Measurements from ENCODE around the gene SH3GL2.

Gene SH3GL2

DNA sequence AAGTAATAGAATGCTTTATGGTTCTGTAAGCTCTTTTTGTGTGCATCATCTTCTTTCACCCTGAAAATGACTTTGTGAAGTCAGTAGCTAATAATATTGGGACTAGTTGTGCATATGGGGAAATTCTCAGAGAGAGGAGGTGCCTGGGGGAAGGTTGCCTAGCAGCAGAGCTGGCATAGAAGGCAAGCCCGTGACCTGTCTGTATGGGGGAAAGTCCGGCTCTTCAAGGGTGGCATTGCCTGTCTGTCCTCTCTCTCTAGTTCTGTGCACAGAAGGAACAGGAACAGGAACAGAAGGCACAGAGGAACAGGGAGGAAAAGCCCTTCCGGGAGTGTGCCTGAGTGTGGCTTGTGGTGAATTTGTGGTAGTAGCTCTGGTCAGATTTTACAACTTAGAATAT is 33.1 kb downstream of the SH3GL2 start:
- DNase-seq, result no peak

DNA sequence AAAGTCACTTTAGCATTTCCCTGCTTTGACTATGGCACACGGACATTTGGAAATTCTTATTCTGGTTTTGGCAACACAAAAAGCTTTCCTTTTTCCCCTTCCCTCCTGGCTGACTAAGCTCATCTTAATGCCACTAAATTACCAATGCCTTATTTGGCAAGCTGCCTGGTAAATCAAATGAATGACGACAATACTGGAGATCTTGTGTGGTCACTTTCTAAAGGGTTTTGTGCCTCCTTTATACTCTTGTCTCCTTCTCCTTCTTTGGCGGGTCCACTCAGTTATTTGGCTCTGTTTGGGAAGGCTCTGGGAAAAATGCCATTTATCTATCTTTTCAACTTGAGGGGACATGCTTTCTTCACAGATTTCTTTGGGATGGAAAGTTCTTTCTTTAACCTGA is 34.9 kb downstream of the SH3GL2 start:
- no peak for DNase-seq

DNA sequence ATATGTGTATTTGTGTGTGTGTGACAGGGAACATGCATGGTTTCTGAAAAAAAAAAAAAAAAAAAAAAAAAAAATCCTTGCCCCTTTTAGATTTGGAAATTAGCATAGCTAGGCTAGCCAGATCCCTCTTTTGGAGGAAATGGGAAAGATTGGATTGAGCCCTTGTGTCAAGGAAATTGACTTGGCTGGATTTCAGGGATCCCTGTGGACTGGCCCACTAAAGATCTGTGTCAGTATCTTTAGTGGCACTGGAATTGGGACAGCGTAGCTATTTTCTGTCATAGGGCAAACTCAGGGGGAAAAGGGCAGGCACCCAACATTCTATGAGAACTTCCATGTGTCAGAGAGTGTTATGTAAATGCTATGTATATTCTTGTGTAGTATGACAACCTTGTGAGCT is 35.4 kb downstream of the SH3GL2 start:
- DNase-seq, result no peak

DNA sequence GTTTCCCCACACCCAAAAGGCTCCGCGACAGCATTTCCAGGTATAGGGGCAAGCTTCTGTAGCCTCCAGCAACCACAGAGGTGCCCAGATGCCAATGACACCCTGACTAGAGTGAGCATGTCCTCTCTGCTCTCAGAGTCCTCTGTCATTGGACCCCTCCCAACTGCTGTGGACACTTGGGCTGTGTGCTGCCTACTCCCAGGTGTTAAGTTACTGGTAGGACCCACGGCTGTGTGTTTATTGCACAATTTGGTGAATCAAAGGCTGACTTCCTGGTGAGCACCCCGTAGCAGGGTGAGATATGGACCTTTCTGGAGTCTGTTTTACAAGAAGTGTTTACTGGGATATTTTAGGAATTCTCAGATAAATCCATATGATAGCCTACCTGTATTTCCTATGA is 36.0 kb downstream of the SH3GL2 start:
- no peak for DNase-seq

GRCh38 chr9:17622141-17622540 is 43.3 kb downstream of the SH3GL2 start:
- DNase-seq, result no peak

- no peak for DNase-seq
Observed at GRCh38 chr9:17622749-17623148, 43.9 kb downstream of the SH3GL2 start.

- DNase-seq, result no peak
Observed at GRCh38 chr9:17623965-17624364, 45.1 kb downstream of the SH3GL2 start.

- DNase-seq, result no peak
Observed at GRCh38 chr9:17624571-17624970, 45.7 kb downstream of the SH3GL2 start.

- DNase-seq, result no peak
Observed at GRCh38 chr9:17625644-17626388, 47.0 kb downstream of the SH3GL2 start.

DNA sequence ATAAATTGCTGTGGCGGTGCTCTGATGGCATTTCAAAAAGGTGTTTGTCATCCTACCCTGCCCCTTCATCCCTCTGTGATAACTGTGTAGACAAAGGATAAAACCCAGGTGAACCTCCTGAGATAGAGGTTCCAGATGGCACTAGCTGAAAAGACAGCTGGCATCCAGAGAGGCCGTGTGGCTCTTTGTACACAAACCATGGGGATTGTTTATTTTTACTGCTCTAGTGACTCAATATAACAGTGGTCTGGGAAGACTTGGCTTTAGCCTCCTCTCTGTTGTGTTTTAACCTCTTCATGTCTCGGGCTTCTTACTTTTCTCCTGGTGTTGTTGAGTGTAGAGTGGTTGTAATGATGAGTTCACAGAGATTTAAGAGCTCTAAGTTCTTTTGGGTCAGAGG is 48.8 kb downstream of the SH3GL2 start:
- DNase-seq, result no peak

- no peak for DNase-seq
Observed at GRCh38 chr9:17628624-17629023, 49.8 kb downstream of the SH3GL2 start.

DNA sequence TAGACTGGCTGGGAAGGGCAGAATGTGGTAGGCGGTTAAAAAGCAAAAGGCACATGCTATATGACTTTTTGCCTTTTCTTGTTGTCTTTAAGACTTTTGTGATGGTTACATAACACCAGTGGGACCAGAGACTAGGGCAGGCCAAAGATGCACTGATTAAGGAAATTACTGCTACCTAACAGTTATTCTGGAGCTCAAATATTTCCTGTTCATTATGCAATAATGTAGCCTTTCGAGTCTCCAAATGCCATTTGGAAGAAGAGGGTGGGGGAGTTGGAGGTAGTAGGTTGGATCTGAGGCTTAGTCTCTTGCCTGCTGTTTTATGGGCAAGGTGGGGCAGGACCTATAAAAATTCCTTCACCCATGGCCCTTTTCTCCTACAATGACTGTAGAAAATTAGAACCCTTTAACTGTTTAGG is 51.7 kb downstream of the SH3GL2 start:
- no peak for DNase-seq

- DNase-seq, result no peak
Observed at GRCh38 chr9:17631396-17631795, 52.5 kb downstream of the SH3GL2 start.

- DNase-seq, result no peak
Observed at GRCh38 chr9:17632994-17633393, 54.1 kb downstream of the SH3GL2 start.

GRCh38 chr9:17635115-17635890 is 56.4 kb downstream of the SH3GL2 start:
- DNase-seq, result no peak

- no peak for DNase-seq
Observed at GRCh38 chr9:17636349-17636748, 57.5 kb downstream of the SH3GL2 start.

GRCh38 chr9:17636821-17637220 is 58.0 kb downstream of the SH3GL2 start:
- DNase-seq, result no peak

DNA sequence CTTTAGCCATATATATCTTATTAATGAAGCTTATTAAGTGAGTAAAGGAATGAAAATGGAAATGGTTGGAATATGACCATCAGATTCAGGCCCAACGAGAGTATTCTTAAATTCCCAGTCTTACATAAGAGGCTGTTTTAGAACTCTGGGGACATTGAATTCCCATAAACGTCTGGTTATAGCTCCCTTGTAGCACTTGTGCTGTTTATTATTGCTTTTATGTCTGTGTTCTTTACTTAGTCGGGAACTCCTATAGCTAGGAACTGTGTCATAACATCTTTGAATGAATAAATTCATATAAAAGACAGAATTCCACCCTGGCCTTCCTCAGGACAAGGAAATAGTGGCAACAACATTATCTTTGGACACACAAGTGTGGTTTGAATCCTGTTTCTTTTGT is 58.4 kb downstream of the SH3GL2 start:
- DNase-seq, result no peak

DNA sequence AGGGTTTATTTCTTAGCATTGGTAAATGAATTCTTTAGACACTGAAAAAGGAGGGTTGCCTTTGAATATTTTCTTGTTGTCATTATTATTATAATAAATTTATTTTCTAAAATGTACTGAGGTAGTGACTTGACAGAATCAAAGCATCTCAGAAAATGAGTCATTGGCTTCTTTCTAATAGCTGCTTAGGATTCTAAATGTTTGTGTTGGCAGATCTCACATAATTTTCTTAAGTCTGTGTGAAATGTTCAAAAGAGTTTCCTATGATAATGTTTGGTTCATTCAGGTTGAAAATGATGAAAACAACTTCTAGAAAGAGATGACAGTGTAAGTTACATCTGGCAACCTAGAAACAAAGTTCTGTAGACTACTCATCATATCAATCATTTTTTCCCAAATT is 69.7 kb downstream of the SH3GL2 start:
- no peak for DNase-seq

- DNase-seq, result no peak
Observed at GRCh38 chr9:17651725-17652124, 72.9 kb downstream of the SH3GL2 start.

DNA sequence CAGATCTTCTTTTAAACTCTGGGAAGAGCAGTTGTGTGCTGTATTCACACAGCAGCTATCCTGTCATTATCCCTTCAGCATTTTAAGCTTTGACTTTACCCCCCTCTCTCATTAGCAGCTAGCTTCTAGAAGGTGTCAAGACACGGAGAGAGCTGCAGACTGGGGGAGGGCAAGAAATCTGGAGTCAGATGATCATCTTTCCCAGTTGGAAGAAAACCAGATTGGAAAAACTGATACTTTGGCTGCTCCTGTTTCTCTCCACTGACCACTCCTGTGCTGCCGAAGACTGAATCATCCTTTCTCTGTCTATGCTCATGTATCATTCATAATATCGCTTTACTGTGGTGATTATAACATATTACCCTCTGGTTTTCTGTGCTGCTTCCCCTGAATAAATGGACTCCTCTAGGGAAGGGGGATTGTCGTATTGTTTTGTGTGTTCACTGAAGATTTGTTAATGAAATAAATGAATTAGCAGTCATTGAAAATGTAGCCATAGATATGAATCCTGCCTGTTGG is 75.1 kb downstream of the SH3GL2 start:
- DNase-seq, result no peak

- DNase-seq, result no peak
Observed at GRCh38 chr9:17656889-17657288, 78.0 kb downstream of the SH3GL2 start.

DNA sequence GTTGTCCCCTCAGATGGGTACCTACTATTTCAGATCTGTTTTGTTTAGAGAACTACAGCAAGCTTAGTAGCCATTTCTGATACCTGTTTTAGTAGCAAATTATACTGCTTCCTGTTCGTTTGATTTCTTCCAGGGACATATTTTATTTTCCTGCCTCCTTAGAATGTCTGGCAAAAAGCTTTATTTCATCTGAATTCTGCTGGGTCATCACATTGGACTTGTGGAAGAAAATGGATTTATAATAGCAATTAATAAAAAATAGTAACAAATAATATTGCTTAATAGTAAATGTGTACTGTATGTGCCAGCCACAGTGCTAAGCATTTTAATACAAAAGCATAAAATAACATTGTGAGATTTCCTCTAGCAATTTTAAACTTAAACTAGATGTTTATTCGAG is 79.4 kb downstream of the SH3GL2 start:
- DNase-seq, result no peak

DNA sequence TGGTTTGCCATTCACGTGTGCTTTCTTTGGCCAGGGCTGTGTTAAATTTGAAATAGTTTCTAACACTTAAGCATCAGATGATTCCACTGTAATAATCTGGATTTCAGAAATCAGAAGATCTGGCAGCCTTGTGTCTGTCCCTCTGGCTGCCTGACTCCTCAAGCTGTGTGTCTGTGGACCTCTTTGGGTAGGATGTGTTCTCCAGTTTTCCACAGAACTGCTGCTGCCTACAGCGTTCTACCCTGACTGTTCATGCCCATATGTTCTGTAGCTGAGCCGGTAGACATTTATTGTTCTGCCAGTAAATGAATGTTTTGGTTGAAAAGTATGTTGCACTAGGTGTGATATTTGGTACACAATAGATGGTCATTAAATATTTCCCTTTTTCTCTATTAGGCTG is 81.3 kb downstream of the SH3GL2 start:
- DNase-seq, result no peak

Data from stimulated activated naive CD4-positive, alpha-beta T cell treated with Interleukin-2 at 50 U/mL for 16 hours (primary cell).